CD4-positive, alpha-beta T cell treated with Interleukin-1 beta for 1 hour (primary cell): Measurements from ENCODE around the gene MSANTD7.
"Not testable (repeated sequence)": the region's sequence is repeated elsewhere in the genome, so short reads cannot be mapped to it uniquely, and the experiment has no call there.

Experiments
- DNase-seq, 2 donors: peaks; one replicate each; pipeline ENCODE4 v3.0.0-alpha.2; 2020 to 2022

The MSANTD7 gene

GRCh38 chr10:14837757-14838581 is at the start of gene MSANTD7, which contains the start of the genes CDNF and HSPA14:
Gene MSANTD7, plus strand, starts transcription at chr10:14838306. Its CDS starts 3,979 bp downstream, at chr10:14842285.
Gene CDNF, minus strand, starts transcription at chr10:14838037. Its CDS starts 91 bp downstream, at chr10:14837946.
Gene HSPA14, plus strand, starts transcription at chr10:14838306. Its CDS starts 97 bp downstream, at chr10:14838403.
- DNase-seq = peak; percentile 99

DNA sequence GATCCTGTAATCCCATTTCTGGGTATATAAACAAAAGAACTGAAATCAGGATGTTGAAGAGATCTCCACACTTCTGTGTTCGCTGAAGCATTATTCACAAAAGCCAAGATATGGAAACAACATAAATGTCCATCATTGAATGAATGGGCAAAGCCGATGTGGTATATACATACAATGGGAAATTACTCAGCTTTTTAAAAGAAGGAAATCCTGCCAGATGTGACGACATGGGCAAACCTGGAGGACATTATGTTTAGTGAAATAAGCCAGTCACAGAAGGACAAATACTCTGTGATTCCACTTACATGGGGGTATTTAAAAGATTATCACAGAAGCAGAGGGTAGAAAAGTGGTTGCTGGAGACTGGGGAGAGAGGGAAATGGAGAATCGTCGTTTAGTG is 39.5 kb upstream of the MSANTD7 start:
- DNase-seq = no peak

- DNase-seq = no peak
Observed at GRCh38 chr10:14800397-14800796, 37.7 kb upstream of the MSANTD7 start.

DNA sequence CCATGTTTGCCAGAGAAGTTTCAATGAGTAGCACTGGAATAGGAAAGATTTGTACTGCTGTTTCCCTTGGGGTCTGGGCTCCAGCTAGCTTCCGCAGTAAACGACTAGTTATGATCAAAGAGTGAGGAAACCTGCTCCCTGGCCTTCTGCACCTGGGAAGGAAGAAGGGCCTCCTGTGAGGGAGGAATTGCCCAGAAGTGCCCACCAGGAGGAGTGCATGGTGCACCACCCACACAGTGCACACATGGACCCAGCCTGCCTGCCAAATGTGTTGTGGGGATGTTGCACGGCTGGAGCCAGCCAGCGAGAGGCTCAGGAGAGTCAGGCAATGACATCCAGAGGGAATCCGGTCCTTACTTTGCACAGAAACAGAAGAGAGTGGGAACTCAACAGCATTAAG is 36.4 kb upstream of the MSANTD7 start:
- DNase-seq = no peak

DNA sequence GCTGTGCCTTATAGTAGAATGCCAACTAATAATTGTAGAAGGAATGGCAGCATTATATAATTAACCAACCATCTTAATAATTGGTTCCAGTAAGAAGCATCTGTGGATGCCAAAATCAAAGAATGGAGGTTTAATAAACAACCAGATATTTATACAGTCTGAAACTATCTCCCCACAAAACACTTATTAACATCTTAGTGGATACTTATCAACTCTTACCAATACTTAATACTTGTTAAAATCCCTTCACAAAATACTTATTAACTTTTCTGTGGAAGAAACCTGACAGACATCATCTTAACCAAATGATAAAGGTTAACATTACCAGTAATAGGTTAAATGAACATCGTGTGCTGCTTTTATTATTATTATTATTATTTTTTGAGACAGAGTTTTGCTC is 34.3 kb upstream of the MSANTD7 start:
- DNase-seq = no peak

DNA sequence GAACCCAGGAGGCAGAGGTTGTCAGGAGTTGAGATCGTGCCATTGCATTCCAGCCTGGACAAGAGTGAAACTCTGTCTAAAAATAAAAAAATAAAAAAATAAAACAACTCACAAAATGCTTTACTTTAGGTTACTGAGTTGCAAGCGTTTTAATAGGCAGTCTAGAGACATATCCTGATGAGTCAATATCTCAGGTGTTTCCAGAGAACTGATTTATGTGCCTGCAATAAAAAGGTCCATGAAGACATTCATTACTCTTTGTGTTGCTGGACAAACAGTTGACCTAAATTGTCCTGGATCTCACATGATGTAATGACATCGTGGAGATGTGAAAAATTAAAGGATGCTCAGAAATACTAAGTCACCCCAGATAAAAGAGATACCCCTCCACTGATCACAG is 31.8 kb upstream of the MSANTD7 start:
- no peak for DNase-seq

DNA sequence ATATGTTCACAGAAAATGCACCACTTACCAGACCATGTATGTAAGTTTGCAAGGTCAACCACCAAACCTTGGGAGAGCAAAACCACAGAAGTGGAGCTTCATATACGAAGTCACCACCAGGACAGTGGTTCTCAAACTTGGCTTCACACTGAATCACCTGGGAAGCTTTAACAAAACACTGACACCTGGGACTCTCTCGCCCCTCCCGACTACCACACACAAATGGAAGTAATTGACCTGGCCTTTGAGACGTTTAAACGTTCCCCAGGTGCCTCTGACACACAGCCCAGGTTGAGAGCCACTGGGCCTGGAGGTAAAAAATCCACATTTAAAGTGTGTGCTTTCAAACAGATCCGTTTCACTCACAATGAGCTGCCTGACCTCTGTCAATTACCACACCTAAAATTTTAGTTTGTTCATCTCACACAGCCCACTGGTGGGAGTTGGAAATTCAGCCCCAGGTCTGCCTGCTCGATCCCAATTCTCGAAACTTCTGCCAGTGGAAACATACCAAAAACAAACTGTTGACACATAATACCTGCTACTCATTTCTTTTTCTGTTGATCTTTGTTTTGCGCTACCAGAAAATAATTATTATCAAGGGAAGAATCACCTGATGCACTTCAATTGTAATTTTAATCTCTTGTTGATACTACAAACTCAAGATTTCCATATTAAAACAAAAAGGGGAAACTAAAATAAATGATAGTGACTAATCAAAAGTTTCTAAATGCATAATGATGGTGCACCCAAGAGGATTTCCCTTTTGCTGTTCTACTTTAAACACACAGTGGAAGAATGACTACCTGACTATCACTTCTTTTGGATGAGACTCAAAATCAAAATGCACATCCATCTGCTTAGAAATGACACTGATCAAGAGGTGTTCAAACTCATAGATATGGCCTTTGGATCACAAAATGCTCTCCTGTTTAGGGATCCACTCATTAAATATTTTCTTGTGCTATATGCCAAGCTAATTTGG is 26.8 kb upstream of the MSANTD7 start:
- DNase-seq = no peak

DNA sequence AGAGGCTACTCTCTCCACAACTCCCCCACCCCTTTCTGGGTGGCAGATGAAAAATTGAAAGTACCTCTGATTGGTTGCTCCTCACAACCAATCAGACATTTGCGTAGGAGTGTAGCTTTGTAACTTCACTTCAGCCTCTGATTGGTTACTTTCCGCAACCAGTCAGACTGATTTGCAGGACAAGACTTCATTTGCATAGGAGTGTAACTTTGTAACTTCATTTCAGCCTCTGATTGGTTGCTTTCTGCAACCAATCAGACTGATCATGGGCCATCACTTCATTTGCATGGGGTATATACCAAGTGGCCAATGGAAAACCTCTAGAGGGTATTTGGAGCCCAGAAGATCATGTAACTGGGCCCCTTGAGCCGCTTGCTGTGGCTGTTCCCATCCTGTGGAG is 25.8 kb upstream of the MSANTD7 start:
- no peak for DNase-seq

- DNase-seq = no peak
Observed at GRCh38 chr10:14815681-14816080, 22.4 kb upstream of the MSANTD7 start.

- DNase-seq = not testable (repeated sequence)
Observed at GRCh38 chr10:14816717-14817116, 21.4 kb upstream of the MSANTD7 start.

DNA sequence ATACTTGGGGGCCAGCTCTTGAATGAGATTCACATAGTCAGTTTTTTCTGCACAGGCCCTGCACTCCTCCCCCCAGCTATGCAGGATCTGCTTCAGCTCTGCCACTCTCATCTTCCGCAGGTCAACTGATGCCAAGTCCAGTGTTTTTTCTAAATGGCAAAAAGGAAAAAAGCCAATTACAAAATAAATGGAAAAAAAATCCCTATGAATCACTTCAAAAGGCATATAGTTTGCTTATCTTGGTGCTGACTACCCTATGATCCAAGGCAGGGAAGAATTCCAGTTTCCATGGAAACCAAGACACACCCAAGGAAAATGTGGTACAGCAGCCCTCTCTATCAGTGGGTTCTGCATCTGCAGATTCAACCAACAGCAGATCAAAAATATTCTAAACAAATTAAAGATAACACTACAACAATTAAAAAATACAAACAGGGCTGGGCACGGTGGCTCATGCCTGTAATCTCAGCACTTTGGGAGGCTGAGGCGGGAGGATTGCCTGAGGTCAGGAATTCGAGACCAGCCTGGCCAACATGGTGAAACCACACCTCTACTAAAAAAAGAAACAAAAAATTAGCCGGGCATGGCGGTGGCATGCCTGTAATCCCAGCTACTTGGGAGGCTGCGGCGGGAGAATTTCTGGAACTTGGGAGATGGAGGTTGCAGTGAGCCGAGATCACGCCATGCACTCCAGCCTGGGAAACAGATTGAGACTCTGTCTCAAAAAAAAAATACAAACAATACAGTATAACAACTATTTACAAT is 17.9 kb upstream of the MSANTD7 start:
- no peak for DNase-seq

DNA sequence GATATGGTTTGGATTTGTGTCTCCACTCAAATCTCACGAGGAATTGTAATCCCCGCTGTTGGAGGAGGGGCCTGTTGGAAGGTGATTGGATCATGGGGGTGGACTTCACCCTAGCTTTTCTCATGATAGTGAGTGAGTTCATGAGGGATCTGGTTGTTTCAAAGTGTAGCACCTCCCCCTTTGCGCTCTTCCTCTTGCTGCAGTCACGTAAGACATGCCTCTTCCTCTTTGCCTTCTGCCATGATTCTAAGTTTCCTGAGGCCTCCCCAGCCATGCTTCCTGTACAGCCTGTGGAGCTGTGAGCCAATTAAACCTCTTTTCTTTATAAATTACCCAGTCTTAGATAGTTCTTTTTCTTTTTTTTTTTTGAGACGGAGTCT is 17.3 kb upstream of the MSANTD7 start:
- DNase-seq = peak in 1 of 2 donors; percentile 3

DNA sequence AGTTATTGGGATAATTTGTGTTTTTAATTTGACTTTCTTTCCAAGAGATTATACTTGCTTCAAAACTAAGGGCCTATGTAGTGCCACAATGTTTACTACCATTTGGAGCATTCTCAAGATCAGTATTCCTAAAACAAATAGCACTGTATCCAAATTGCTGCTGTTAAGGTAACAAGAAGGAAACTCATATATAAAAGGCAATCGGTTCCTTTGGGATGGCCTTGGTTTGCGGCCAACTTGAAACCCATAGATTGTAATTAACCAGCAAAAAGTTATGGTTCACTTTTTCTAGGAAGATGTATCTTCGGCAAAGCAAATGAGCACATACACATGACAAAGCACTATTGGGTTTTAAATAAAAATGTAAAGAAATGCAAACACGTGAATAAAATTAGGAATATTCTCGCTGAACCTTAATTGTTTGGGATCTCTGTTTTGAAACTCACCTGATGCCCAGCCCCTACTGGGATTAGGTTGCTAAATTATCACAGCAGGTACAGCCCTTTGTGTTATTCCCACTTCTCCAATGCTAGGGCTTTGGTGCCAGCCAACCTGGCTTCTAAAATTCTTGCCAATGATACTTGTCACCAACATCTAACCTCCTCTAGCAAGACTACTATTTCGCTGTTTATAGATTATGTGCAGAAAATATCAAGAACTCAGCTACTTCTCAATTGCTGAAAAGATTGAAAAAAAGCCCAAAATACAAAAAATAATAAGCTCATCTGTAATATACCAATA is 16.3 kb upstream of the MSANTD7 start:
- no peak for DNase-seq

- peak; percentile 51 to 58 for DNase-seq
Observed at GRCh38 chr10:14822879-14823755, 15.0 kb upstream of the MSANTD7 start.

- DNase-seq = no peak
Observed at GRCh38 chr10:14823966-14824365, 14.1 kb upstream of the MSANTD7 start.

DNA sequence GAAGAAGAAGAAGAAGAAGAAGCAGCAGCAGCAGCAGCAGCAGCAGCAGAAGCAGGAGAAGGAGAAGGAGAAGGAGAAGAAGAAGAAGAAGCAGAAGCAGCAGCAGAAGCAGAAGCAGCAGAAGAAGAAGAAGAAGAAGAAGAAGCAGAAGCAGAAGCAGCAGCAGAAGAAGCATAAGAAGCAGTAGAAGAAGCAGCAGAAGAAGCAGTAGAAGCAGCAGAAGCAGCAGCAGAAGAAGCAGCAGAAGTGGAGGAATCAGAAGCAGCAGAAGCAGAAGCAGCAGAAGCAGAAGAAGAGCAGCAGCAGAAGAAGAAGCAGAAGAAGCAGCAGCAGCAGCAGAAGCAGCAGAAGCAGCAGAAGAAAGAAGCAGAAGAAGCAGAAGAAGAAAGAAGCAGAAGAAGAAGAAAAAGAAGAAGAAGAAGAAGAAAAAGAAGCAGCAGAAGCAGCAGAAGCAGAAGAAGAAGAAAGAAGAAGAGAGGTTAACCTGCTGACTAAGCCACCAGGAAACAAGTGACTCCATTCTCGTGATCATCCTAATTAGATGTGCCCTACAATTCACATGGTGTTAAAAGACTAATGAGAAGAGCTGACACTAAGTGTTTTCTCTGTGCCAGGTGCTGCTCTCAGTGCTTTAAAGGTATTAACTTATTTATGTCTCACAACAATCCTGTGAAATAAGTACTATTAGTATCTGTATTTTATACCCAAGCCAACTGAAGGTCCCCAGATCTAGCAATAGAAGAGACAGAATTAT is 11.9 kb upstream of the MSANTD7 start:
- no peak for DNase-seq

DNA sequence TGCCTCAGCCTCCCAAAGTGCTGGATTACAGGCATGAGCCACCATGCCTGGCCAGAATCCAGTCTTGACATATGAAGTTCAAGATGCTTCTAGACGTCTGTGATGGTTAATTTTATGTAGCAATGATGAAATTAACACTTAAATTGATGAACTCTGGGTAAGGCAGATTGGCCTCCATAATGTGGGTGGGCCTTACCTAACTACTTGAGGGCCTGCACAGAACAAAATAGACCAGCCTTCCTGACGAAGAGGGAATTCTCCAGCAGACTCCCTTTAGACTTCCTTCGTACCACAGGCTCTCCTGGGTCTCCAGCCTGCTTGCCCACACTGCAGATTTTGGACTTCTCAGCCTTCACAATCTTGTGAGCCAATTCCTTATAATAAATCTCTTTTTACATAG is 5.0 kb upstream of the MSANTD7 start:
- no peak for DNase-seq

DNA sequence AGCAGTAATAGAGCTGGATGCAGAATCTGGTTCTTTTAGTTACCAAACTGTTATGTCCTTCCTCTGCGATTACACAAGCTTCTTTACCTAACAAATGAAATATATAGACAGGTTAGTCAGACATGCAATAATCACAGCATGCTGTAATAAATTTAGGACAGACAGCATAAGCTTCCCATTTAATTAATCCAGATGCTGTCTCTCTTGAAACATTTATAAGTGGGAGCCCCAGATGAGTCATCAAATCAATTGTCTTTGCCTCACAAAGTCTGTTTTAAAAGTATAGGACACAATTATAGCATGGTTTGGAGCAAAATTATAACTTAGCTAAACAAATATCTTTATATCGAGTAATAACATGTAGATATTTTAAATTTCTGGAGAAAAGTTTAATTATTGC is 1.9 kb upstream of the MSANTD7 start:
- no peak for DNase-seq

DNA sequence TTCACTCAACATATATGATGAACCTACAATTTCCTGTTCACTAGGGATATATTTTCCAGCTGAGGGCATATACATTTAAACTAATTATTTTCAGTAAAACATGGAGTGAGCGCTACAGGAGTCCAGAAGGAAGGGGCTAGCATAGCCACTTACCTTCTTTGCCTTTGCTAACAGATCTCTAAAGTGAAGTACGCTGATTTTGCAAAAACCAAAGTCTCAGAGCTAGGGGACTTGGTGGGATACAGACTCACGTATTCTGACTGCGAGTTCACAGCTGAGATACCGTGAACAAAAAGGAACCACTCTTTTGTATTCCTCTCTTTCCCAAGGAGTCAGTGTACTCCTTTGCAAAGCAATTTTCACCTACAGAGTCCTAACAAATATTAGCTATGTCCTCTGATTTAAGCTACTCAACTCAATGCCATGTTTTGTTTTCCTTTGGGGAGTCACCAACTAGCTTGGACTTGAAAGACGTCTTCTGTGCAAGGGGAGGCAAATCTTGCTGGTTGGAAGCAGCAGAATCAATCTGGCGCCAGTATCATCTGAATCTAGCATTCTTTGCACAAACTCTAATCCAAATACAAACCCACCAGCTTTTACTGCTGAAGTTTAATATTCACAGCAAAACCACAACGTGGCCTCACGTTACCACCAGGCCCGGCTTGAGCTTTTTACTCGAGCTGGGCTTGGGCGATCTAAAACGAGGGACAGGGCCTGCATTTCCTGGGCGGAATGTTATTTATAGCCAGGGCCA is 926 bp upstream of the MSANTD7 start:
- peak in 1 of 2 donors; percentile 2 for DNase-seq
